Adrenal gland (tissue), 12 donors: ENCODE results near the gene DUSP7. TPM values are rescaled to one million over a fixed set of nuclear protein-coding genes. Genes with fewer than 3 reads are reported as not detected.
"Not testable (repeated sequence)": the region's sequence is repeated elsewhere in the genome, so short reads cannot be mapped to it uniquely, and the experiment has no call there.

Experiments
- DNase-seq, 7 donors: peaks; one replicate each; pipeline ENCODE4 v3.0.0-alpha.2; 2019 to 2020
- H3K27ac ChIP-seq, 5 donors: fragments of 200-600 bp; sonication (generic) in 4 of 5; 1 replicate in 3 of 5; 2 replicates in 2 of 5; pipeline versions ENCODE4 v1.5.1 to v1.8.0; 2016 to 2020; ENCODE audit warnings: mild to moderate bottlenecking in 1 of 5
- H3K27me3 ChIP-seq: fragments of 200-600 bp; 2 replicates; pipeline ENCODE4 v1.8.0; 2021
- H3K36me3 ChIP-seq, 2 donors: fragments of 200-600 bp; replicated peaks in 1 of 2; 1 replicate in 1 of 2; 2 replicates in 1 of 2; pipeline versions ENCODE4 v1.5.1 to v1.8.0; 2018 to 2022
- H3K4me1 ChIP-seq, 2 donors: fragments of 200-600 bp; replicated peaks in 1 of 2; 1 replicate in 1 of 2; 2 replicates in 1 of 2; pipeline versions ENCODE4 v1.5.1 to v1.8.0; 2018 to 2021
- H3K4me3 ChIP-seq, 4 donors: fragments of 200-600 bp; sonication (generic) in 3 of 4; one replicate each; pipeline ENCODE4 v1.5.1; 2016 to 2018
- H3K9me3 ChIP-seq, 3 donors: fragments of 200-600 bp; sonication (generic) in 1 of 3; replicated peaks in 1 of 3; 1 replicate in 2 of 3; 2 replicates in 1 of 3; pipeline versions ENCODE4 v1.5.1 to v1.8.0; 2016 to 2021
- CTCF ChIP-seq, 6 experiments: fragments of 450-650 bp in 4 of 6; fragments of 200-600 bp in 2 of 6; sonication (generic) in 1 of 6; IDR thresholded peaks; 1 replicate in 5 of 6; 2 replicates in 1 of 6; pipeline versions ENCODE4 v1.5.1 to v1.8.0; 2016 to 2021; ENCODE audit warnings: antibody characterized with exemption in 6 of 6, mild to moderate bottlenecking in 2 of 6, moderate library complexity in 1 of 6
- POLR2A ChIP-seq, 2 donors: fragments of 450-650 bp; IDR thresholded peaks; one replicate each; pipeline ENCODE4 v1.6.1; 2017; ENCODE audit warnings: antibody characterized with exemption in 2 of 2, mild to moderate bottlenecking in 2 of 2, moderate library complexity in 1 of 2
- WGBS, 4 donors: extraction: QIAGEN DNeasy Blood & Tissue Kit in 2 of 4; methylation state at CpG; one replicate each; pipeline versions ENCODE4 v1.1.5 to v1.1.7; 2013 to 2017; 5-methylcytosine and 5-hydroxymethylcytosine counted together
- intact Hi-C, 2 donors: fragments of 100-400 bp; cut with DNase I; formaldehyde crosslinking; loops; one replicate each; pipeline versions ENCODE4 v1.14.1 to v1.15.0; 2022 to 2023
- polyA plus RNA-seq, 3 donors: library from polyadenylated mRNA; stranded (reverse); fragments of 200-250 nt in 2 of 3; fragments of 350-450 nt in 1 of 3; fragmentation: Illumina TruSeq in 1 of 3; extraction: RNeasy Lipid Tissue Mini Kit (QIAGEN cat#74804) in 1 of 3; gene quantifications; one replicate each; pipeline ENCODE4 v1.2.3, GENCODE V29; 2013 to 2014
- total RNA-seq, 9 donors: library from RNA; depleted of rRNA in 4 of 9; stranded (reverse); fragments of >200 nt in 4 of 9; fragments of 120-200 nt in 1 of 9; fragmentation: NEBNext Ultra II Directional in 1 of 9; extraction: Animal tissue kit (Norgen Biotek cat#: 25700) in 1 of 9; gene quantifications; one replicate each; pipeline versions ENCODE4 v1.1.0 to v1.2.4, GENCODE V29; 2013 to 2023
- donor health status: healthy with polysubstance abuse.
- donor health status: Bipolar disorder and iron deficiency.
- donor health status: DM: yes; HTN: yes; CAD: no.
- donor health status: DM: no; HTN: no; CAD: no.
- donor health status: DM: no; HTN: no; CAD: no.
- donor health status: DM: yes; HTN: yes; CAD: no.

Gene DUSP7
- total and polyA plus RNA-seq, 12 donors, result 5.5 to 35.0 (median 14.4) TPM

- Histone ChIP-seq H3K36me3 (no peaks in the 10 kb centered on the region), H3K4me1 (no peaks in the 10 kb centered on the region), H3K27ac (no peak overlapping the region), H3K27me3 (no peaks in the 10 kb centered on the region), H3K9me3 (no peaks in the 10 kb centered on the region), H3K4me3 (no peak overlapping the region)
- intact Hi-C loops, result no loop called here
- no peak for DNase-seq
- TF ChIP-seq CTCF (IDR thresholded peaks at IDR 0.05) (no peak), POLR2A (IDR thresholded peaks at IDR 0.05) (no peak)
- 64 to 76% (median 73%) methylated on average over 2 to 5 of the region's 5 CpGs for WGBS, 4 donors
Observed at GRCh38 chr3:52036829-52037228, 19.5 kb downstream of the DUSP7 start.

- H3K9me3 ChIP-seq, result no peaks in the 10 kb centered on the region
- H3K27me3 ChIP-seq, result no peaks in the 10 kb centered on the region
- intact Hi-C loops, result no loop called here
- H3K4me3 ChIP-seq, result no peak overlapping the region
- no peaks in the 10 kb centered on the region for H3K36me3 ChIP-seq
- H3K27ac ChIP-seq, result no peak overlapping the region
- DNase-seq, result no peak
- 59 to 96% (median 89%) methylated on average over 2 to 5 of the region's 5 CpGs for WGBS, 4 donors
- no peak for TF ChIP-seq POLR2A (IDR thresholded peaks at IDR 0.05)
- no peak for TF ChIP-seq CTCF (IDR thresholded peaks at IDR 0.05)
- H3K4me1 ChIP-seq, result no peaks in the 10 kb centered on the region
Observed at GRCh38 chr3:52036222-52036694, 20.1 kb downstream of the DUSP7 start.

DNA sequence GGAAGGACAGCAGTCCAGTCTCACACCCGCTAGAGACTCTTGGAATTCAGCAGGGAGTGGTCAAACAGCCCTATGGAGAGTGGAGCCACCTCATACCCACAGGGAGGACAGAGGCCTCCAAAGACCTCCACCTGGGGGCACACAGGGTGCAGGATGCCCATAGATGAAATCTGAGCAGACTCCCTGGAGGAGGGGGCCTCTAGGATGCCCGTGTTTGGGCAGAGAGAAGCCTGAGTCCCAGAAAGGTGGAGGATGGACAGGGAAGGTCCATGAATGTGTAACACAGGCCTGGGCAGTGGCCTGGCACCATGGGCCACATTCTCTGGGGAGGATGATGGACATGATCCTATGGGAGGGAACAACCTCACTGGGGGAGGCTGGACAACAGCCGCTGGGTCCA is 21.7 kb downstream of the DUSP7 start:
- intact Hi-C loops, result no loop called here
- peaks cover 0 to 4% of the 10 kb centered on the region in 2 donors for H3K4me1 ChIP-seq
- no peak overlapping the region for H3K27ac ChIP-seq
- H3K27me3 ChIP-seq, result no peaks in the 10 kb centered on the region
- H3K9me3 ChIP-seq, result no peaks in the 10 kb centered on the region
- no peak for DNase-seq
- TF ChIP-seq CTCF (IDR thresholded peaks at IDR 0.05), result no peak
- no peak for TF ChIP-seq POLR2A (IDR thresholded peaks at IDR 0.05)
- H3K36me3 ChIP-seq, result no peaks in the 10 kb centered on the region
- WGBS, 4 donors, result 85 to 96% (median 89%) methylated on average over 1 to 3 of the region's 3 CpGs
- no peak overlapping the region for H3K4me3 ChIP-seq

- TF ChIP-seq CTCF (IDR thresholded peaks at IDR 0.05) (no peak), POLR2A (IDR thresholded peaks at IDR 0.05) (no peak)
- H3K36me3 ChIP-seq, result no peaks in the 10 kb centered on the region
- 89 to 99% (median 90%) methylated on average over 5 of the region's 5 CpGs for WGBS, 4 donors
- DNase-seq, result no peak
- no peaks in the 10 kb centered on the region for H3K27me3 ChIP-seq
- peaks cover 0 to 8% of the 10 kb centered on the region in 2 donors for H3K4me1 ChIP-seq
- intact Hi-C loops, result no loop called here
- H3K27ac ChIP-seq, result no peak overlapping the region
- H3K4me3 ChIP-seq, result no peak overlapping the region
- H3K9me3 ChIP-seq, result no peaks in the 10 kb centered on the region
Observed at GRCh38 chr3:52034212-52034611, 22.2 kb downstream of the DUSP7 start.

DNA sequence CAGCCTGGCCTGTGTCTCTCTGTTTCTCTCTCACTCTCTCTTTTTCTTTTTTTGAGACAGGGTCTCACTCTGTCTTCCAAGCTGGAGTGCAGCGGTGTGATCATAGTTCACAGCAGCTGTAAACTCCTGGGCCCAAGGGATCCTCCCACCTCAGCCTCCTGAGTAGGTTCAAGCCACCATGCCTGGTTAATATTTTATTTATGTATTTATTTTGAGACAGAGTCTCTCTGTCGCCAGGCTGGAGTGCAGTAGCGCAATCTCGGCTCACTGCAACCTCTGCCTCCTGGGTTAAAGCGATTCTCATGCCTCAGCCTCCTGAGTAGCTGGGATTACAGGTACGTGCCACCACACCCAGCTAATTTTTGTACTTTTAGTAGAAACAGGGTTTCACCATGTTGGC is 22.6 kb downstream of the DUSP7 start:
- H3K36me3 ChIP-seq, H3K9me3 ChIP-seq, H3K27me3 ChIP-seq, DNase-seq, intact Hi-C loops, H3K27ac ChIP-seq, H3K4me3 ChIP-seq: not testable (repeated sequence)
- peaks cover 0 to 13% of the 10 kb centered on the region in 2 donors for H3K4me1 ChIP-seq
- 91 to 96% (median 96%) methylated on average over 6 of the region's 6 CpGs for WGBS, 4 donors
